Bronchial epithelial cell (primary cell): Measurements from ENCODE around the gene TMEM131. TPM values are rescaled to one million over a fixed set of nuclear protein-coding genes. Genes with fewer than 3 reads are reported as not detected.

ENCODE experiments used
- DNase-seq: peaks from one replicate; pipeline ENCODE4 v3.0.0-alpha.2; 2010; ENCODE audit warnings: low read depth
- FAIRE-seq: peaks from 2 replicates; lab custom pipeline; 2011; peaks lifted over from hg19 to GRCh38; lab: Jason Lieb, UNC
- H3K27me3 ChIP-seq: 2 replicates; pipeline ENCODE4 v1.5.1; 2011; ENCODE audit warnings: low read length; ENCODE audit not compliant: control insufficient read depth, insufficient read depth
- H3K36me3 ChIP-seq: 2 replicates; pipeline ENCODE4 v1.5.1; 2011; ENCODE audit warnings: low read length; ENCODE audit not compliant: control insufficient read depth, insufficient read depth
- H3K4me3 ChIP-seq: 2 replicates; pipeline ENCODE4 v1.5.1; 2011; ENCODE audit warnings: mild to moderate bottlenecking, low read depth, low read length, control low read depth
- CTCF ChIP-seq: IDR thresholded peaks from 2 replicates; pipeline ENCODE4 v1.5.1; 2011; ENCODE audit warnings: mild to moderate bottlenecking, moderate library complexity, low read length, control low read depth, inconsistent platforms; ENCODE audit not compliant: insufficient read depth, severe bottlenecking
- total RNA-seq: library from RNA; depleted of rRNA; stranded (reverse); fragments of >200 nt; gene quantifications from 2 replicates; pipeline ENCODE4 v1.2.1, GENCODE V29; 2014

TMEM131 gene
- total RNA-seq, 1 donor from 2014 or later = 14.0 TPM

GRCh38 chr2:97953853-97954252 lies 41.9 kb downstream of the TMEM131 start:
- Histone ChIP-seq H3K4me3 (no peak overlapping the region), H3K27me3 (no peaks in the 10 kb centered on the region), H3K36me3 (no peaks in the 10 kb centered on the region)
- no peak for DNase-seq
- TF ChIP-seq CTCF = no peak
- no peak for FAIRE-seq

DNA sequence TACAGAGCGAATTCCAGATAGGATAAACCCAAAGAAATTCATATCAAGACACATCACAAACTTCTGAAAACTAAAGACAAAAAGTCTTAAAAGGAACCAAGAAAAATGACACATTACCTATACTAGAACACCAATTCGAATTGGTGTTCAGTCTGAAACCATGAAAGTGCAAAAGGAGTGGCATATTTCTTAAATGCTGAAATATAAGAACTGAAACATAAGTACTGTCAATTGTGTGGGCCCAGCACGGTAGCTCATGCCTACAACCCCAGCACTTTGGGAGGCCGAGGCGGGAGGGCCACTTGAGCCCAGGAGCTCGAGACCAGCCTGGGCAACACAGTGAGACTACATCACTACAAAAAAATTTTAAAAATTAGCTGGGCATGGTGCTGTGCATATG lies 43.4 kb downstream of the TMEM131 start:
- Histone ChIP-seq H3K36me3 (no peaks in the 10 kb centered on the region), H3K27me3 (no peaks in the 10 kb centered on the region), H3K4me3 (no peak overlapping the region)
- no peak for TF ChIP-seq CTCF
- FAIRE-seq (no peak), DNase-seq (no peak)

DNA sequence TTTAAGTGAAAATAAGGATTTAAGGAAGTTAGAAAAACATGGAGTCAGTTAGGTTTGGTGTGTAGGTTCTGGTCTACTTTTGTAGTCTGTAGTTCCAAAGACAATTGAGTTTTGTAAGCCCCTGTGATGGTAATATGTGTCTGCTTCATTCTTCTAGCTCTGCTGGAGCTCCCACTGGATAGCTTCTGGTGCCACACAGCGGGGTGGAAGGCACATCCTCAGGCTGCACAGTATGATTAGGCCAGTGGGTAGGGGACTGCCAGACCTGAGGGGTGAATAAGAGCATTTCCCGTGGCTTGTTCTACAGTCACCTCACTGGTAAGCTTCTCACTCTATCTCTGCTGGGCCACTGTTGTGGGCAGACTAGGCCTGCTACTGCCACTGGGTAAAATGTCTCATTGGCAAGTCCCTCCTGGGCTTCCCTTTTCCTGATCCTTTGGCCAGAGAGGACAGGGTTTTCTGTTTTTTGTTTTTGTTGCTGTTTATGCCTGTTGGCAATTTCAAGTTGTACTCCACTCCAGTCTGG lies 44.5 kb downstream of the TMEM131 start:
- no peak for TF ChIP-seq CTCF
- no peaks in the 10 kb centered on the region for H3K27me3 ChIP-seq
- no peak overlapping the region for H3K4me3 ChIP-seq
- DNase-seq (peak; percentile 10), FAIRE-seq (peak; percentile 77)
- H3K36me3 ChIP-seq = no peaks in the 10 kb centered on the region

DNA sequence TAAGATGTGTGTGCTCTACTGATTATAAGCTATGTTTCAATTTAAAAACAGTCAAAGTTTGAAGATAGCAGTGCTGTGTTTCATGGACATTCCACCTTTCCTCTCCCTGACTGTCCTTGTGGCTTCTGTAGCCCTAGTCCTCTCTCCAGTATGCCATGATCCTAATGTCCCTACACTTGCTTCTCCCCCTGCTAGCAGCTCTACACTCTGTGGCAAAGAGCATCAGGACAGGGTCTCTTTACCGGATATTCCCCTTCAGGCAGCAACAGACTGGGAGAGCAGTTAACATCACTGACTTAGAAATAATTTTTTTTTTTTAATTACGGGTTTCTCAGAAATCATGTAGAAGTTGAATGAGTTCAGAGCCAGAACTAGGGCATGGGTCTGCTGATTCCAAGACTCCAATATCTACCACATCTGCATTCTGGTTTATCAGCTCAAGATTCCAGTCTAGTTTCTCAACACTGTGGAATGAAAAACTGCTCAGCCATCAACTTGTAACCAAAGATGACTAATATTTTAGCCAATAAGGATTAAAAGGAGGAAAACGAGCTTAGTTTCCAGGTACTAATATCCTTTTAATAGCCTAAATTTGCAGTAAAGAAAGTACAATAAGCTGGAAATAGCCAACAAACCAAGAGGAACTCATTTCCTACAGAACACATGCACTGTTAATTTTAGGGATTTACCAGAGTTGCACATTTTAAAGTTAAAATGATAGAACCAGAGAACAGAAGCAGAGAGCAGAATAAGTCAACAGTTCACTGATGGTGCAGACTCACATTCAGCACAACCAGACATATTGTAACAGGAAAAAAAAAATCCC lies 45.2 kb downstream of the TMEM131 start:
- Histone ChIP-seq H3K4me3 (no peak overlapping the region), H3K36me3 (no peaks in the 10 kb centered on the region), H3K27me3 (no peaks in the 10 kb centered on the region)
- TF ChIP-seq CTCF = no peak
- DNase-seq (peak; percentile 84), FAIRE-seq (no peak)

DNA sequence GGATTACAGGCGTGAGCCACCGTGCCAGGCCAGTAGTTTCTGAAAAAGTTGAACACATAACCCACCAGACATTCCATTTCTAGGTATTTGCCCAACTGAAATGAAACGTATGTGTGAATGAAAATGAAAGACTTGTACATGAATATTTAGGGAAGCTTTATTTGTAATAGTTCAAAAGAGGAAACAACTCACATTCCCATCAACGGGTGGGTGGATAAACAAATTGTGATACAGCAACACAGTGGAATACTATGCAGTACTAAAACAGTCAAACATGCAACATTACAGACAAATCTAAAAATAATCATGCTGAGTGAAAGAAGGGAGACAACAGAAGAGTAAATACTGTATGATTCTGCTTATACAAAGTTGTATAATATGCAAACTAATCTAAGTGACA lies 46.8 kb downstream of the TMEM131 start:
- Histone ChIP-seq H3K4me3 (no peak overlapping the region), H3K36me3 (no peaks in the 10 kb centered on the region), H3K27me3 (no peaks in the 10 kb centered on the region)
- FAIRE-seq = no peak
- TF ChIP-seq CTCF = no peak
- DNase-seq = no peak
